SKM-1 treated with dmso at 0.1 percent for 144 hours (cell line): Measurements from ENCODE around the gene PEX11G.

Experiments used
- DNase-seq: peaks from one replicate; lab custom pipeline; 2025; ENCODE audit not compliant: unreplicated experiment; lab: John Stamatoyannopoulos, UW

Gene PEX11G

DNA sequence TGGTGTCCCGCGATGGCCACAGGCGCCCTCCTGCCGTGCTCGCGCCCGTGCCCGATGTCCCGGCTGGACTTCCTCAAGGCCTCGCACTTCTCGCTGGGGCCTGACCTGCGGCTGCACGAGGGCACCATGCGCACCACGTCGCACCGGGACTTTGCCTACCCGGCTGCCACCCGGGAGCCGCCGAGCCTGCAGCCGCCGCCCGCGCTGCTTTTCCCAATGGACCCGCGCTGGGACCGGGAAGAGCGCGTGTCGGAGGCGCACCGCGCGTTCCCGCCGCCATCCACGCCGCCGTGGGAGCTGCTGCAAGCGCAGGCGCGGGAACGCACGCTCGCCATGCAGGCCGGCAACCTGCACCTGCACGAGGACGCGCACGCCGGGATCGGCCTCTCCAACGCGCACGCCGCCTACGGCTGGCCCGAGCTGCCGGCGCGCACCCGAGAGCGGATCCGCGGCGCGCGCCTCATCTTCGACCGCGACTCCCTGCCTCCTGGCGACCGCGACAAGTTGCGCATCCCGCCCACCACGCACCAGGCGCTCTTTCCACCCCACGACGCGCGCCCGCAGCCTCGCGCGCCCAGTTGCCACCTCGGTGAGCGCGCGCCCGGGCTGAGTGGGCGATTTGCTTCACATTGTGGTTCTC lies 12.1 kb upstream of the PEX11G start:
- peak; percentile 69 for DNase-seq

DNA sequence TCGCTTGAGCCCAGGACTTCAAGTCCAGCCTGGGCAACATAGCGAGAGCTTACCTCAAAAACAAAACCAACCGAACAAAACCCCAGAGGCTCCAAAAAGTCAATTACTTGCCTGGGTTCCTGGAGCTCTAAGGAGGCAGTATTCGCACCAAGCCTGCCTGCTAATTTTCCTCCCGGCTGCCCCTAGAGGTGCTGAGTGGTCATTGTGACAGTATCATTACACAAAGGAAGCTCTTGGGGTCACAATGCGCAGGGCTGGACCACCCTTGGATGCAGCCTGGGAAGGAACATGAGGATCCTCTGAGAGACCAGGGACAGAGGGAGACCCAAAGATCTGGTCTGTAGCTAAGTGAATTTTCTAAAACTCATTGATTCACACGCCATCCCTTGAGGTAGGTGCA lies 8.5 kb upstream of the PEX11G start:
- DNase-seq = no peak

DNA sequence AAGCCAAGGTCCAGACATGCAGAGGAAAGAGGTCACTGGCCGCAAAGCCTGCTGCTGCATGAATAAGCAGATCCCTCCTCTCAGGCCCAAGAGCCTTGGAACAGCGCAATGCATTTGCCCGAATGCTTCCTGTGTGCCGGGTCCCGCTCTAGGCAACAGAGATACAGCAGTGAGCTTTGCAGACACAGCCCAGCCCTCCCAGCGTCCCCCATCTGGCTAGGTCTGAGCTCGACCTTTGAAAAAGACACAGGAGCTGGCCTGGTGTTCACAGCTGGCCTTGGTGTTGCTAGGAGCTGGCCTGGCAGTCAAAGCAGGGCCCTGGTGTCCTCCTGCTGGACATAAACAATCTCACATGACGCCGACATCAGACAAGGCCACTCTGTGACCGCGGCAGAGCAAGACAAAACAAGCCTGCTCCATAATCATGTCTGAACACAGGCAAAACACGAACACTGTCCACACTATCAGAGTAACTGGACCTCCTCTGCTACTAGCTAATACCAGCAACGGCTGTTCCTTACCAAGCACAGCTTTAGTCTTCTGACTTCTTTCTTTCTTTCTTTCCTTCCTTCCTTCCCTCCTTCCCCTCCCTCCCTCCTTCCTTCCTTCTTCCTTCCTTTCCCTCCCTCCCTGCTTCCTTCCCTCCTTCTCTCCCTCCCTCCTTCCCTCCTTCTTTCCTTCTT lies 5.7 kb upstream of the PEX11G start:
- no peak for DNase-seq

DNA sequence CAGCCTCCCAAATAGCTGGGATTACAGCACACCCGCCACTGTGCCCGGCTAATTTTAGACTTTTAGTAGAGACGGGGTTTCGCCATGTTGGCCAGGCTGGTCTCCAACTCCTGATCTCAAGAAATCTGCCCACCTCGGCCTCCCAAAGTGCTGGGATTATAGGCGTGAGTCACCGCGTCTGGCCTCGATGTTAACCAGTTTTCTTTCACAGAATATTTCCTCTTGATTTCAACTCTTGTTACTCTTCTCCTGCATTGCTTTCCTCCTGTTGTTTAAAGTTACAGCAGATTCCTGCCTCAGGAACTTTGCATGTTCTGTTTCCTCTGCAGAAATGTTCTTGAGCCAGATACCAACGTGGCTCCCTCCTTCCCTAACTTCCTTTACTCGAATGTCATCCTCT lies 3.7 kb upstream of the PEX11G start:
- DNase-seq = no peak

DNA sequence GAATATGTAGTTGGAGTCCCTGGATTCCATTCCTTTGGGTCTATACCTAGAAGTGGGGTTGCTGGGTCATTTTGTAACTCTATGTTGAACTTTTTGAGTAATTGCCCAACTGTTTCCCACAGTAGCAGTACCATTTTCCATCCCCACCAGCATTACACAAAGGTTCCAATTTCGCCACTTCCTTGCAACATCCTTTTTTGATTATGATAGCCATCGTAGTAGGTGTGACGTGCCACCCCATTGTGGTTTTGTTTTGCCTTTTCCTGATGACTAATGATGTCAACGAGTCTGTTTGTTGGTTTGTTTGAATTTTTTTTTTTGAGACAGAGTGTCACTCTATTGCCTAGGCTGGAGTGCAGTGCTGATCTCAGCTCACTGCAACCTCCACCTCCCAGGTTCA lies 3.3 kb upstream of the PEX11G start:
- DNase-seq = peak; percentile 97

DNA sequence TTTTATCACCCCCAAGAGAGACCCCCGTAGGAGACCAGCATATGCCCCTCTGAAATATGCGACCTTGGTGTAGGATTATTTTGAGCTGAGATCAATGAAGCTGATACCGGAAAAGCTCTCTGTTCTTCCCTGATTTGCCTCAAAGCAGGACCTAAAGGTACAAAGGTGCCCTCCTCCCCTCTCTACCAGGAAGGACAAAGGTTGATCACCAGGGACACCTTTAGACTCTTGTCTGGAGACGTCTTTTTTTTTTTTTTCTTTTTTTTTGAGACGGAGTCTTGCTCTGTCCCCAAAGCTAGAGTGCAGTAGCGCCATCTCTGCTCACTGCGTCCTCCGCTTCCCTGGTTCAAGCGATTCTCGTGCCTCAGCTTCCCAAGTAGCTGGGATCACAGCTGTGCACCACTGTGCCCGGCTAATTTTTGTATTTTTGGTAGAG lies 792 bp upstream of the PEX11G start:
- no peak for DNase-seq

DNA sequence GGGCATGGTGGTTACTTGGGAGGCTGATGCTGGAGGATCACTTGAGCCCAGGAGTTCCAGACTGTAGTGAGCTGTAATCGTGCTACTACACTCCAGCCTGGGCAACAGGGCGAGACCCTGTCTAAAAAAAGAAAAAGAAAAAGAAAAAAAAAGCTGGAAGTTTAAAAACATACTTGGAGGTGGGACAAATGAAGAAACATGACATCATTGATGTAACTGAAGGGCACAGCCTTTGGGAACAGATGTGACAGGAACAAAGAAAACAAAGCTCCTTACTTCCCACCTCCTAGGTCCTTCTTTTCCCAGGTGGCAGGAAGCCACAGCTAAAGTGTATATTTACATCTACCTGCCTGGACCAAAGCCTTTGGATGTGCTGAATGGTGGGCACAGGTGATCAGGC lies 1.9 kb downstream of the PEX11G start:
- DNase-seq = no peak

DNA sequence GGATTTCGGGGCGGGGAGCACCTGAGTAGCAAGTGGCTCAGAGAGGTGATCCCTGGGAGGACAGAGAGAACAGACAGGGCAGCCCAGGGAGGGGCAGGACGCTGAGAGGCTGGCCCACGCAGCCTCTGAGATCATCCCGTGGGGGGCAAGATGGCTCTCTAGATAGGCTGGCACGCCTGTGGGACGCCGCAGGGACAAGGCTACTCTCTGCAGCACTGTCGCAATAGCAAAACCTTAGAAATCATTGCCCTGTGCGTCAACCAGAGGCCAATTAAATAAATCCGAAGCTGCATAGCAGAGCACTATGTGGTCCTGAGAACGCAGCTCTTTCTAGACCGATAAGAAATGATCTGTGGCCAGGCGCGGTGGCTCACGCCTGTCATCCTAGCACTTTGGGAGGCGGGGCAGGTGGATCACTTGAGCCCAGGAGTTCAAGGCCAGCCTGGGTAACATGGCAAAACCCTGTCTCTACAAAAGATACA lies 5.1 kb downstream of the PEX11G start:
- DNase-seq = no peak

DNA sequence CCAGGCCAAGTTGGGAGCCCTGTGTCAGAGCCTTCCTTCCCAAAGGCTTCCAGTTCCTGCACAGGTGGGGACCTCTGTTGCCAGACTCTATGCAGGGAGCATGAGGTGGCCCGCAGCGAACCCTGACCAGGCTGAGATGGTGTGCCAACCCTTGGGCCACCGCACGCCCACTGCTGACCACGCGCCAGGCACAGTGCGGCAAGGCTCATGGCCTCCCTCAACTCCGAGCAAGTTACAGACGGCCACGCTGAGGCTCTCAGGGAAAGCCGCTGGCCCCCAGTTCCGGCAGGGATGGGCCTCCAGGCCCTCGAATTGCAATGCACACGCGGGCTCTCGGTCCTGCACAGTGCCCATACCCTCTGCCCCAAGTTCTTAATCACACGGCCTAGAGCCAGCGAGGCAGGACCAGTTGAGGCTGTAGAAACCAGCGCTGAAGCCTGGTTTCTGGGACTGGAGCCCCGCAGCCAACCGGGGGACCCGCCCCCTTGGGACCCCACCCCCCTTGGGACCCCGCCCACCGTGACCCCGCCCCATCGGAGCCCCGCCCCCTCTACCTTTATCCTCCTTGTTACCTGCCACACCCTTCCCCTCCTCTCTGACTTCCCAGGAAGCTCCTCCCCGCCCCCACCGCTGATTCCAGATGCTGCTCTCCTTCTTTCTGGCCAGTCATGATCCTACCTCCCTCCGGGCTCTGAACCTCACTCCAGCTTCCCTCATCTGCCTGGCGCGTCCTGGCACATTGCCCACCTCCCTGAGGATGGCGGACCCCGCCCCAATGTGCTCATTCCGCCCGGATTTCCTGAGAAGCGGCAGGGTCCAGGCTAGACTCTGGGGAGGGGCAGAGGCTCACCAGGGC lies 6.0 kb downstream of the PEX11G start:
- DNase-seq = no peak

DNA sequence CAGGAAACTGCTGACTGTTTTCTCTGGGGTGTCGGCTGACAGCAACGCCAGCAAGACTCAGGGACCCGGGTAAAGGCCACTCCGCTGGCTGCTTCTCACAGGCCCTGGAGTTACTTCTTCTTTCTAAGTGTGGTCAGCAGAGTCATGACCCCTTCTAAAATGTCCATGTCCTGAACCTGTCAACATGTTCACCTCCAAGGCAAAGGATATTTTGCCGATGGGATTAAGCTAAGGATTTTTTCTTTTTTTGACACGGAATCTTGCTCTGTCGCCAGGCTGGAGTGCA lies 7.9 kb downstream of the PEX11G start:
- no peak for DNase-seq

DNA sequence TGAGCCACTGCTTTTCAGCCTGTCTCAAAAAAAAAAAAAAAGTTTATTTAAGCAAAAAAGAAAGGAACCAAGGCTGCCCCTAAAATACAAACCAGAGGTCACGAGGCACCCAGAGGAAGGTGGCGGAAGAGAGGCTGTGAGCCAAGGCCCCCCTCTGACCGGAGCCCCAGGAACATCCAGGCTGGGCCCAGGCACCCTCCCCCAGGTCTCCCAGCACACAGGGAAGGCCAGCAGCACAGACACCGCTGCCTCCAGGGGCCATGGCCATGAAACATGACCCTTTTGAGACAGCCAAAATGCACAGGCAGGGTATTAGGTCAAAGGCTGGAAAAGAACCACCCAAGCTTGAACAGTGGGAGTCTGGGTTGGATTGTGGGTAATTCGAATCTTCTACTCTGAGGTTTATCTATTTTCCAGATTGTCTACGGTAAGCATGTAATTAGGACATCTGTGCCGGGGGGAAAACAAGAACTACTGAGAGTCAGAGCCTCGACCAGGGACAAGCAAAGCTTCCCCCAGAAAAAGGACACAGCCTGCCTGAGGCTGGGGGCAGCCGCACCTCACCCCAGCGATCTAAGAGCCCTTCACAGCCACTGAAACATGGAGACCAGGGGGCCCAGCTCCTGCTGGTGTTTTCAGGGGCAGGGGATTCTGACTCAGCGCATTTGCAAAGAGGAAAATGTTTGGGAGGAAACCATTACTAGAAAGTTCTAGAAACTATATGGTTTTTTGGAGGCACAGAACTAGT lies 8.4 kb downstream of the PEX11G start:
- DNase-seq = no peak

DNA sequence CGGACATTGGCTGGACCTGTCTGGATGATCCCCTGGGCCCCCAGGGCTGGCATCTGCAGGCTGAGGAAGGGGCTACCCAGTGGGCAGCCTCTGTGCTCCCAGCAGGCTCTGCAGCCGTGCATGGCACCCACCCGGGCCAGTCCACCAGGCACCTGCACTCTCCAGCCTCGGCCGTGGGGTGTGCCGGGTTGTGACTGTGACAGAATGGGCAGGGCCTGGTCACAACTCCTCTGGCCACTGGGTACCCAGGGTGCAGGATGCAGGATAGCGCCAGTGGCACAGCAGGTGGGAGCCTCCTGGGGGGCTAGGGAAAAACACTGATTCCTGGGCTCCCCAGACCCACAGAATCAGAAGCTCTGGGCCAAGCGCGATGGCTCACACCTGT lies 10.0 kb downstream of the PEX11G start:
- no peak for DNase-seq

DNA sequence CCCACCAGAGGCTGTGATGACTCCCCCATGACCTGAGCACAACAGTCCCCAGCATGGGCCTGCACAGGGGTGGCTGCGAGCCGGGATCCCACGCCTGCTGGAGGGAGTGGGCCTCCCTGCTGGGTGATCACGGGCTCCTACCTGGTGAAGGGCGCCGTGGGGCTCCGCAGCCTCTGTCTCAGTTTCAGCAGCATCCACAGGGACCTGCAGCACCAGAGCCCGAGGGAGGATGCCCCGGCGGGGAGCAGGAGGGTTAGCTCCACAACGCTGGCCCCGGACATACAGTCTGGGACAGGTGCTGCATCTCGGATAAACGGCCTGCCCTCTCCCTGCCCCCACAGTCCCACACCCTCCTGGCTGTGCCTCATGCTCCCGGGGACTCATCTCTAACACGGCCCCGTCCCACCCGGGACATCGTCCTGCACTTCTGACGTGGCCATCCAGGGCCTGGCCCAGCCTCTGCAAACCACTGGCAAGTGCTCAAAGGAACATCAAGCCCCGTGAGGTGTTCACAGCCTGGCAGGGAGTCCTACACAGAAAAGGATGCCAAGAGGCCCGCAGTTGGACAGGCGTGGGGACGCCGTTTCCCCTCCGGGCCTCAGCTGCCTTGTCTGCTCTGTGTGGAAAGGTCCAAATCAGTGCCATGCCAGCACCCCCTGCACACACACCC lies 10.5 kb downstream of the PEX11G start:
- no peak for DNase-seq

DNA sequence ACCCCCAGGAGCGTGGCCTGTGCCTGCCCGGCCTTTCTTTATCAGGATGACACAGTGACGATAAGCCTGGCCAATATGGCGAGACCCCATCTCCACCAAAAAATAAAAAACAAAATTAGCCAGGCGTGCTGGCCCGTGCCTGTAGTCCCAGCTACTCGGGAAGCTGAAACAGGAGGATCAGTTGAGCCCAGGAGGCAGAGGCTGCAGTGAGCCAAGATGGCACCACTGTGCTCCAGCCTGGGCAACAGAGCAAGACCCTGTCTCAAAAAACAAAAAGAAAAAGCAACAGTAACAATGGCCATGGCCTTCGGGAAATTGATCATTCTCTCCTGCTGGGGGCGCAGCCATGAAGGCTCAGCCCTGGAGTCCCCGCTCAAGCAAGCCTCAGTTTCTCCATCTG lies 11.1 kb downstream of the PEX11G start:
- DNase-seq = no peak

DNA sequence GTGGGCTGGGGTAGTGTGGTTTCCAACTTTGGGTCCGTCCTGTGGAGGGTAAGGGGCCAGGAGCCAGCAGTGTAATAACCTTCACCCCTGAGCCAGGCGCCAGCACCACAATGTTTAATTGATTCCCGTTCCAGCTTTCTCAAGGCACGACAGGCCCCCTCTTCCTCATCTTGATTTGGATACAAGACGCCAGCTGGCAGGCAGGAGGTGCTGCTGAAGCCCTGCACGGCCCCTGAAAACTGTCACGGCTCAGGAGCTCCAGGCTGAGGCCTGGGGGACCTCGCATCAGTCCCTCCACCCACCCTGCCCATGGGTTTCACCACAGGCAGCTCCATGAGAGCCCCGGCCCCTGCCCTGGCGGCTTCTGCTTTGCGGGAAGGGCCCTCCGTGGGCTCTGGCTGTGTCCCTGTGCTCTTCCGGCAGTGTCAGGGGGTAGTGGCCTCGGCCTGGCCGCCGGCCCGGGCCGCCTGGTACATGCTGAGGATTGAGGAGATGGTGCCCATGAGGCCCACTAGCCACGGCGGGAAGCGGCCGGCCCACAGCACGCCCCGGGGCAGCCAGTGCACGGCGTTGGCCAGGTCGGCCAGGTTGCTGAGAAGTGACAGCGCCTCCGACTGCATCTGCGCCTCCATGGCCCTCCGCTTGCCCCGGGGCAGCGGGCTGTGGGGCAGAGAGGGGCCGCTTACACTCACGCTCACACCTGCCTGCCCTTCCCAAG lies 11.9 kb downstream of the PEX11G start:
- no peak for DNase-seq

DNA sequence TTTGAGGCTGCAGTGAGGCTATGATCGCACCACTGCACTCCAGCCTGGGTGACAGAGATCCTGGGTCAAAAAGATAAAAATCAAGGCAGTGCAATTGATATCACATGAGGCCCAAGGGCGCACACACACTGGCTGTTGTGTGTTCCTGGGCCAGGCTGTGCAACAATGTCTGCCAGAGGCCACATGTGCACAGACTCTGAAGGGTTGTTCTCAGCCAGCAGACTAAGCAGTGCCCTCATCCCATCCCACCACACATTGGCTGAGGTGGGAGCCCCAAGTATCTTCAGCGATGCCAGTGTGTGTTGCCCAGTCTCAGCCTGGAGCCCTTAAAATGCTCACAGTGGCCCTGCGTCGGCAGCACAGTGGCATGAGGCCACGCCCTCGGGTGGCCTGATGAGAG lies 12.6 kb downstream of the PEX11G start:
- no peak for DNase-seq

DNA sequence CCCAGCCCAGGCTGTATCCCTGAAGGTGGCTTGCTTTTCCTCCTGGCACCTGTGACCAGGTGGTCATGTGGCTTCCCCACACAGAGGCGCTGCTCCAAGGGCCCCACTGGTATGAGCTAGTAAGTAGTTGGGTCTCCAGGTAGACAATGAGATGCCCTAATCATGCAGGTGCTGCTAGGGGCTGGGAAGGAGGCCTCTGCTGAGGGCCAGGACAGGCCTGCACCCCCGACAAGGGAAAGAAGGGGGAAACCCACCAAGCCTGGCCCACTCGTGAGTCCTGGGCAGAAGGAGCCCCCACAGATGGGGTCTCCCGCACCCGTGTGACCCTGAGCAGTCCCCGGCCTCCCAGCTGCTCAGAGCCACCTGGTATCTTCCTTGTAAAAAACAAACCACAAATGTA lies 13.2 kb downstream of the PEX11G start:
- no peak for DNase-seq

DNA sequence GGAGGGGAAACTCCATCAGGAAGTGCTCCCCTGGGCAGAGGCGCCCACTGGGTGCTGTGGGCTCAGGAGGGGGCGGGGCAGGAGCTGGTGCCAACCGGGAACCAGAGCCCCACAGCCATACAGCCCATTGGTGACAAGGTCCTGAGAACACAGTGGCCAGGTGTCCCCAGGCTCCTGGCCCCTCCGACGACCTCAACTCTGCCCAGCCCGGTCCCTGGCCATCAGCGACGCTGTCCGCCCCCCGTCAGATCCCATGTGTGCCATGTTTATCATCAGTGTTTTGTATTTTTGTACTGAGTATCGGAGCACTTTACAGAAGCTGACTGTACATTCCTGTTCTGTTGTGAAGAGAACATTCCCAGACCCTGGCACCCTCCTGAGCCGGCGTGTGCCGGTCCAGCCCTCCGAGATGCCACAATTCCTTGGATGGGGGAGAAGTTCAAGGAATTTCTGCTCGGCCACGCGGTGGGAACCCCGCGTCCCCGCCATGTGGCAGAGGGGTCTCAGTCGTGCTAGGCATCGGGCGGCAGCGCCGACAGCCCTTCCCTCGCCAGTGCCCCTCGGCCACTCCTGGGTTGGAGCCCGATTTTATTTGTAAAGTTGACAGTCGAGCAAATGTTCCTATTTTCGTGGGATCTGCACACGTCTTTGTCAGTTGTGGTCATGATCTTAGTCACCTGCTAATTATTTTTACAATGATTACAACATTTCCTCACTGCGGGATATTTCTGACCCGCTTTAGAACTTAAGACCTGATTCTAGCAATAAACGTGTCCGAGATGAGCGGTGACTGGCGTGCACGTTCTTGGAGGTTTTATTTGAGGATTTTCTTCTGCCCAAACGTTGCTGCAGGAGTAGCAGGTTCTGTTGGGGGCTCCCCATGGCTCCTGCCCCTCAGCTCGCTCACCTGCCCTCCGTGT lies 16.9 kb downstream of the PEX11G start:
- DNase-seq = peak; percentile 15
